ENCODE results near the gene DOCK4.

DNA sequence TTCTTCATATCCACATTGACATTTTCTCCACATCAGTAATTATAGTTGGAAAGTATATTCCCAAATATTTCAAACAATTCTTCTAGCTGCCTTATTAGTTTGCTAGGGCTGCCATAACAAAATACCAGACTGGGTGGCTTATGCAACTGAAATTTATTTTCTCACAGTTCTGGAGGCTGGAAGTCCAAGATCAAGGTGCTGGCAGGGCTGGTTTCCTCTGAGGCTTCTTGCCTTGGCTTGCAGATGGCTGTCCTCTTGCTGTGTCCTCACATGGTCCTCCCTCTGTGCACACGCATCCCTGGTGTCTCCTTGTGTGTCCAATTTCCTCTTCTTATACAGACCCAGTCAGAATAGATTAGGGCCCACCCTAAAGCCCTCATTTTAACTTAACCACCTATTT is 34.5 kb downstream of the DOCK4 start:
- TF ChIP-seq, protein P1, sequence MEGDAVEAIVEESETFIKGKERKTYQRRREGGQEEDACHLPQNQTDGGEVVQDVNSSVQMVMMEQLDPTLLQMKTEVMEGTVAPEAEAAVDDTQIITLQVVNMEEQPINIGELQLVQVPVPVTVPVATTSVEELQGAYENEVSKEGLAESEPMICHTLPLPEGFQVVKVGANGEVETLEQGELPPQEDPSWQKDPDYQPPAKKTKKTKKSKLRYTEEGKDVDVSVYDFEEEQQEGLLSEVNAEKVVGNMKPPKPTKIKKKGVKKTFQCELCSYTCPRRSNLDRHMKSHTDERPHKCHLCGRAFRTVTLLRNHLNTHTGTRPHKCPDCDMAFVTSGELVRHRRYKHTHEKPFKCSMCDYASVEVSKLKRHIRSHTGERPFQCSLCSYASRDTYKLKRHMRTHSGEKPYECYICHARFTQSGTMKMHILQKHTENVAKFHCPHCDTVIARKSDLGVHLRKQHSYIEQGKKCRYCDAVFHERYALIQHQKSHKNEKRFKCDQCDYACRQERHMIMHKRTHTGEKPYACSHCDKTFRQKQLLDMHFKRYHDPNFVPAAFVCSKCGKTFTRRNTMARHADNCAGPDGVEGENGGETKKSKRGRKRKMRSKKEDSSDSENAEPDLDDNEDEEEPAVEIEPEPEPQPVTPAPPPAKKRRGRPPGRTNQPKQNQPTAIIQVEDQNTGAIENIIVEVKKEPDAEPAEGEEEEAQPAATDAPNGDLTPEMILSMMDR (IDR thresholded peaks at IDR 0.05; ENCODE audit: insufficient read depth, low read length, poor library complexity, severe bottlenecking): no peak
- no peak for TF ChIP-seq EZH2phosphoT487 (conservative IDR thresholded peaks at IDR 0.05; ENCODE audit: low read length)
